GM13977 (cell line): ENCODE measurements around the gene MS4A7.

Experiments
- DNase-seq: peaks from one replicate; pipeline ENCODE4 v3.0.0; 2012; ENCODE audit warnings: low spot score
- CTCF ChIP-seq: IDR thresholded peaks from 2 replicates; pipeline ENCODE4 v1.5.1; 2012; ENCODE audit warnings: mild to moderate bottlenecking, control low read depth; ENCODE audit not compliant: insufficient read depth; ENCODE audit errors: extremely low read depth, missing control alignments
- in situ Hi-C: fragments of 300-500 bp; cut with MboI; formaldehyde crosslinking; loops from one replicate; pipeline ENCODE4 v1.12.0; 2022; ENCODE audit warnings: low sequenced_read_pairs, low pct_unique_long_range_greater_than_20kb, mixed read lengths, inconsistent platforms; ENCODE audit not compliant: unreplicated experiment

MS4A7 gene

GRCh38 chr11:60375316-60375715 lies 3.0 kb upstream of the MS4A7 start:
- no peak for DNase-seq
- no peak for TF ChIP-seq CTCF
- in situ Hi-C loops: no loop called here

- in situ Hi-C loops: no loop called here
- no peak for DNase-seq
- TF ChIP-seq CTCF: no peak
These were observed 1.7 kb upstream of the MS4A7 start for GRCh38 chr11:60376601-60377000.

- no peak for TF ChIP-seq CTCF
- DNase-seq: peak; percentile 39
- in situ Hi-C loops: no loop called here
These were observed 763 bp upstream of the MS4A7 start for GRCh38 chr11:60377401-60378136.

GRCh38 chr11:60389279-60389910 lies 11.1 kb downstream of the MS4A7 start:
- DNase-seq: peak; percentile 49
- TF ChIP-seq CTCF: no peak
- in situ Hi-C loops: no loop called here

- TF ChIP-seq CTCF: no peak
- in situ Hi-C loops: no loop called here
- DNase-seq: no peak
These were observed 12.1 kb downstream of the MS4A7 start for GRCh38 chr11:60390419-60390818.

- no peak for DNase-seq
- in situ Hi-C loops: no loop called here
- TF ChIP-seq CTCF: no peak
These were observed 14.0 kb downstream of the MS4A7 start for GRCh38 chr11:60392361-60392760.
